HG02678 (cell line): Measurements from ENCODE around the gene C6orf118.

Experiments
- ATAC-seq: cut with Tn5 transposase; IDR thresholded peaks from one replicate; pipeline ENCODE4 v1.9.1; 2021; ENCODE audit warnings: mild to moderate bottlenecking, moderate library complexity; ENCODE audit not compliant: unreplicated experiment

C6orf118 gene

GRCh38 chr6:165308926-165309731, at the start of gene C6orf118:
TSS of gene C6orf118 (minus strand) at chr6:165309605. CDS start at chr6:165309586, 19 bp downstream.
- ATAC-seq: peak; percentile 50

GRCh38 chr6:165345700-165346099, 36.3 kb upstream of the C6orf118 start:
- no peak for ATAC-seq

GRCh38 chr6:165340532-165340931, 31.1 kb upstream of the C6orf118 start:
- no peak for ATAC-seq

- no peak for ATAC-seq
Observed at GRCh38 chr6:165325609-165326008, 16.2 kb upstream of the C6orf118 start.

- no peak for ATAC-seq
Observed at GRCh38 chr6:165321555-165322145, 12.2 kb upstream of the C6orf118 start.

GRCh38 chr6:165321150-165321549, 11.7 kb upstream of the C6orf118 start:
- ATAC-seq: no peak

GRCh38 chr6:165317723-165318122, 8.3 kb upstream of the C6orf118 start:
- no peak for ATAC-seq

- no peak for ATAC-seq
Observed at GRCh38 chr6:165306955-165307354, 2.5 kb downstream of the C6orf118 start.

- no peak for ATAC-seq
Observed at GRCh38 chr6:165301372-165302246, 7.8 kb downstream of the C6orf118 start.

- no peak for ATAC-seq
Observed at GRCh38 chr6:165300422-165300936, 8.9 kb downstream of the C6orf118 start.

GRCh38 chr6:165298875-165299274, 10.5 kb downstream of the C6orf118 start:
- ATAC-seq: no peak

- ATAC-seq: no peak
Observed at GRCh38 chr6:165298402-165298801, 11.0 kb downstream of the C6orf118 start.

- ATAC-seq: no peak
Observed at GRCh38 chr6:165292657-165293056, 16.7 kb downstream of the C6orf118 start.

- no peak for ATAC-seq
Observed at GRCh38 chr6:165274611-165275010, 34.8 kb downstream of the C6orf118 start.

GRCh38 chr6:165272585-165272984, 36.8 kb downstream of the C6orf118 start:
- no peak for ATAC-seq

- no peak for ATAC-seq
Observed at GRCh38 chr6:165268987-165269386, 40.4 kb downstream of the C6orf118 start.

GRCh38 chr6:165266621-165267020, 42.8 kb downstream of the C6orf118 start:
- ATAC-seq: no peak

GRCh38 chr6:165266191-165266590, 43.2 kb downstream of the C6orf118 start:
- ATAC-seq: no peak

GRCh38 chr6:165260462-165260861, 48.9 kb downstream of the C6orf118 start:
- ATAC-seq: no peak

GRCh38 chr6:165249808-165250207, 59.6 kb downstream of the C6orf118 start:
- ATAC-seq: no peak

- no peak for ATAC-seq
Observed at GRCh38 chr6:165245701-165246100, 63.7 kb downstream of the C6orf118 start.
